HG03521 (cell line): ENCODE results near the gene ACTR5.
"Not testable (repeated sequence)": the region's sequence is repeated elsewhere in the genome, so short reads cannot be mapped to it uniquely, and the experiment has no call there.

Experiments used
- ATAC-seq: cut with Tn5 transposase; IDR thresholded peaks from one replicate; pipeline ENCODE4 v1.9.1; 2021; ENCODE audit warnings: mild to moderate bottlenecking, moderate library complexity; ENCODE audit not compliant: unreplicated experiment

The ACTR5 gene

GRCh38 chr20:38764567-38765318 is 16.5 kb downstream of the ACTR5 start:
- no peak for ATAC-seq

- no peak for ATAC-seq
These were observed 17.8 kb downstream of the ACTR5 start for GRCh38 chr20:38766071-38766470.

GRCh38 chr20:38769376-38770295 is 21.4 kb downstream of the ACTR5 start:
- ATAC-seq: no peak

- no peak for ATAC-seq
These were observed 22.3 kb downstream of the ACTR5 start for GRCh38 chr20:38770546-38770945.

- no peak for ATAC-seq
These were observed 22.7 kb downstream of the ACTR5 start for GRCh38 chr20:38770970-38771369.

GRCh38 chr20:38771621-38772020 is 23.4 kb downstream of the ACTR5 start:
- no peak for ATAC-seq

- ATAC-seq: no peak
These were observed 25.9 kb downstream of the ACTR5 start for GRCh38 chr20:38774167-38774566.

- no peak for ATAC-seq
These were observed 28.1 kb downstream of the ACTR5 start for GRCh38 chr20:38776363-38776762.

- ATAC-seq: no peak
These were observed 31.2 kb downstream of the ACTR5 start for GRCh38 chr20:38779247-38780097.

GRCh38 chr20:38782275-38782674 is 34.0 kb downstream of the ACTR5 start:
- no peak for ATAC-seq

GRCh38 chr20:38787870-38788269 is 39.6 kb downstream of the ACTR5 start:
- ATAC-seq: no peak

GRCh38 chr20:38789503-38790199 is 41.4 kb downstream of the ACTR5 start:
- no peak for ATAC-seq

- no peak for ATAC-seq
These were observed 42.2 kb downstream of the ACTR5 start for GRCh38 chr20:38790200-38791053.

GRCh38 chr20:38791291-38791690 is 43.0 kb downstream of the ACTR5 start:
- ATAC-seq: no peak

- ATAC-seq: no peak
These were observed 43.7 kb downstream of the ACTR5 start for GRCh38 chr20:38791940-38792339.

GRCh38 chr20:38794057-38794456 is 45.8 kb downstream of the ACTR5 start:
- ATAC-seq: not testable (repeated sequence)

- no peak for ATAC-seq
These were observed 50.0 kb downstream of the ACTR5 start for GRCh38 chr20:38798266-38798665.

- no peak for ATAC-seq
These were observed 50.9 kb downstream of the ACTR5 start for GRCh38 chr20:38799203-38799602.

- ATAC-seq: no peak
These were observed 52.6 kb downstream of the ACTR5 start for GRCh38 chr20:38800882-38801281.

GRCh38 chr20:38804221-38804620 is 56.0 kb downstream of the ACTR5 start:
- ATAC-seq: no peak
